Activated CD4-positive, alpha-beta memory T cell treated with anti-CD3 and anti-CD28 coated beads for 36 hours (primary cell): ENCODE data around the gene TUBGCP2. TPM values are rescaled to one million over a fixed set of nuclear protein-coding genes. Genes with fewer than 3 reads are reported as not detected.

Experiments used
- CTCF ChIA-PET: fragments of 350-600 bp; sonication (Branson Sonifier 250); formaldehyde crosslinking; loops from one replicate; lab custom pipeline; 2021; ENCODE audit warnings: antibody characterized with exemption, inconsistent platforms; lab: Charles Lee
- POLR2A ChIA-PET: fragments of 350-600 bp; sonication (Branson Sonifier 250); formaldehyde crosslinking; loops from one replicate; lab custom pipeline; 2021; ENCODE audit warnings: antibody characterized with exemption; lab: Charles Lee
- DNase-seq: peaks from one replicate; pipeline ENCODE4 v3.0.0-alpha.2; 2020
- H3K27ac Mint-ChIP-seq: one replicate; pipeline ENCODE4 v1.8.0; 2021; ENCODE audit warnings: mixed read lengths
- H3K27me3 Mint-ChIP-seq: one replicate; pipeline ENCODE4 v1.8.0; 2021; ENCODE audit warnings: mixed read lengths
- H3K36me3 Mint-ChIP-seq: one replicate; pipeline ENCODE4 v1.8.0; 2021; ENCODE audit warnings: mixed read lengths
- H3K4me1 Mint-ChIP-seq: one replicate; pipeline ENCODE4 v1.8.0; 2021; ENCODE audit warnings: low read depth, mixed read lengths
- H3K4me3 Mint-ChIP-seq: one replicate; pipeline ENCODE4 v1.8.0; 2021; ENCODE audit warnings: mild to moderate bottlenecking, mixed read lengths
- H3K9me3 Mint-ChIP-seq: one replicate; pipeline ENCODE4 v1.8.0; 2021; ENCODE audit warnings: mixed read lengths
- intact Hi-C: fragments of 100-400 bp; cut with micrococcal nuclease; formaldehyde crosslinking; loops from one replicate; pipeline ENCODE4 v1.15.1; 2023
- total RNA-seq, 2 experiments: library from RNA; stranded (reverse); gene quantifications; one replicate each; pipeline ENCODE4 v1.2.3, GENCODE V29; 2021

TUBGCP2 gene
- 10 to 100 TPM; 54.5 to 59.1 TPM for total RNA-seq

GRCh38 chr10:133308421-133309099 is at the start of gene TUBGCP2, which contains the start of gene ZNF511:
Gene TUBGCP2, minus strand, starts transcription at chr10:133308872. Its CDS starts 5,931 bp downstream, at chr10:133302941.
Gene ZNF511, plus strand, starts transcription at chr10:133308914. Its CDS starts 30 bp downstream, at chr10:133308944.
- Mint-ChIP-seq H3K27me3 (no peaks in the 10 kb centered on the region), H3K27ac (peak within 1 kb of the TSS; percentile 97), H3K36me3 (peaks cover 14% of the 10 kb centered on the region), H3K9me3 (no peaks in the 10 kb centered on the region), H3K4me3 (peak within 1 kb of the TSS; percentile 97), H3K4me1 (peaks cover 30% of the 10 kb centered on the region)
- POLR2A ChIA-PET: interaction anchor here (0.9 to 1.7 kb wide), 4 partner anchors 30 to 167 kb away, joined by 3 to 7 read pairs (median 6); no protein-coding TSS in a partner anchor
- CTCF ChIA-PET: interaction anchor here (0.6 to 2.2 kb wide), 19 partner anchors 13 to 308 kb away, joined by 3 to 18 read pairs (median 5); partner anchors contain the start of gene ADAM8
- intact Hi-C loops: loop anchor here (1.0 to 5.0 kb wide), 7 partner anchors 33 to 976 kb away; partner anchors contain the start of genes FUOM, LRRC27 and PAOX
- peak; percentile 91 for DNase-seq

- H3K36me3 Mint-ChIP-seq: peaks cover 9% of the 10 kb centered on the region
- no peaks in the 10 kb centered on the region for H3K9me3 Mint-ChIP-seq
- POLR2A ChIA-PET: interaction anchor here (1.0 to 1.2 kb wide), 3 partner anchors 9 to 82 kb away, joined by 3 to 5 read pairs (median 4); no protein-coding TSS in a partner anchor
- H3K27me3 Mint-ChIP-seq: no peaks in the 10 kb centered on the region
- H3K4me1 Mint-ChIP-seq: peaks cover 3% of the 10 kb centered on the region
- H3K27ac Mint-ChIP-seq: peak within 1 kb of the TSS; percentile 69
- peak within 1 kb of the TSS; percentile 78 for H3K4me3 Mint-ChIP-seq
- CTCF ChIA-PET: interaction anchor here (1.0 kb wide), 1 partner anchor 28 kb away, joined by 7 read pairs; no protein-coding TSS in a partner anchor
- intact Hi-C loops: loop anchor here (2.0 to 5.0 kb wide), 3 partner anchors 15 to 50 kb away; partner anchors contain the start of genes ECHS1, MTG1, TUBGCP2 and ZNF511
- peak; percentile 82 for DNase-seq
These were observed 48.9 kb upstream of the TUBGCP2 start, which contains the start of gene FUOM for GRCh38 chr10:133357285-133358161. Gene FUOM, minus strand, starts transcription at chr10:133358019. Its CDS starts 12 bp downstream, at chr10:133358007.

- Mint-ChIP-seq H3K27me3 (no peaks in the 10 kb centered on the region), H3K9me3 (no peaks in the 10 kb centered on the region), H3K4me3 (peak overlapping the region; percentile 78), H3K4me1 (peaks cover 3% of the 10 kb centered on the region), H3K36me3 (peaks cover 3% of the 10 kb centered on the region), H3K27ac (peak overlapping the region; percentile 69)
- CTCF ChIA-PET: interaction anchor here (1.0 kb wide), 1 partner anchor 27 kb away, joined by 7 read pairs; no protein-coding TSS in a partner anchor
- POLR2A ChIA-PET: interaction anchor here (1.2 kb wide), 1 partner anchor 8 kb away, joined by 4 read pairs; no protein-coding TSS in a partner anchor
- intact Hi-C loops: loop anchor here (5.0 kb wide), 2 partner anchors 36 to 49 kb away; partner anchors contain the start of genes MTG1, TUBGCP2 and ZNF511
- DNase-seq: no peak
These were observed 48.0 kb upstream of the TUBGCP2 start for GRCh38 chr10:133356549-133357284.

DNA sequence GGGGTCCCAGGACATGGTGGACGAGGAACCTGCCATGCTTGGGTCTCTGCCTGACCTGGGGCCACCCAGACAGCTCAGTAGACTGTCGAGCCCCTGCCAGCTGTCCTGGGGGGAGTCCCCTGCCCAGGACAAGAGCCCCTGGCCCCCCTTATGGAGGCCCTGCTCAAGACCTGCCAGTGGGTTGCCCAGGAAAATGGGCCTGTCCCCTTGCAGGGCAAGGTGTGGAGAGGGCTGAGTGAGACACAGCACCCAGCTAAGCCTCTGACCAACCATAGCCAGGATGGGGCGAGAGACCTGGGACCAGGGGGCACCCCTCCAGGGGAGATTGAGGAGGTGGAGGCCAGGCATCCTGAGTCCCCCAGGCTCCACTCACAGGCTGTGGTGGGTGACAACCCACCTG is 47.3 kb upstream of the TUBGCP2 start:
- ChIA-PET POLR2A (no interaction called here), CTCF (no interaction called here)
- H3K4me3 Mint-ChIP-seq: peak overlapping the region; percentile 65
- no peaks in the 10 kb centered on the region for H3K27me3 Mint-ChIP-seq
- intact Hi-C loops: loop anchor here (5.0 kb wide), 2 partner anchors 36 to 49 kb away; partner anchors contain the start of genes MTG1, TUBGCP2 and ZNF511
- peaks cover 3% of the 10 kb centered on the region for H3K4me1 Mint-ChIP-seq
- H3K9me3 Mint-ChIP-seq: no peaks in the 10 kb centered on the region
- H3K27ac Mint-ChIP-seq: no peak overlapping the region
- peaks cover 3% of the 10 kb centered on the region for H3K36me3 Mint-ChIP-seq
- DNase-seq: no peak

DNA sequence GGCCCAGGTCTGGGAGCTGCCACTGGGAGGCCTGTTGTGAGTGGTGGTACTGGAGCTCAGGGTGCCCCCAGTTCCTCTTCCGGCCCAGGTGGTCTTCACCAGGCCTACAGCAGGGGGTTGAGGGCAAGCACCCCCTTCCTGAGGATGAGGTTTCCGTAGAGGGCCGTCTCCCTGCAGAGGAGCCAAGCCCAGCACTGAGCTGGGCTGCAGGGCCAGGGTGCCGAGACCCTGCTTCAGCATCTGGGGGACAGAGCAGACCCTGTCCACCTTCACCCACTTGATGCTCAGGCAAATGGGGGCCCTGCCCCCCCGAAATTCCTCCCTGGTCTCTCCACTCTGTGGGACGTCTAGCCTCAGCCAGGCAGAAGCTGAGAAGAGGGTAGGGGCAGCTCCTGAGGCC is 46.6 kb upstream of the TUBGCP2 start:
- no peak for DNase-seq
- POLR2A ChIA-PET: no interaction called here

DNA sequence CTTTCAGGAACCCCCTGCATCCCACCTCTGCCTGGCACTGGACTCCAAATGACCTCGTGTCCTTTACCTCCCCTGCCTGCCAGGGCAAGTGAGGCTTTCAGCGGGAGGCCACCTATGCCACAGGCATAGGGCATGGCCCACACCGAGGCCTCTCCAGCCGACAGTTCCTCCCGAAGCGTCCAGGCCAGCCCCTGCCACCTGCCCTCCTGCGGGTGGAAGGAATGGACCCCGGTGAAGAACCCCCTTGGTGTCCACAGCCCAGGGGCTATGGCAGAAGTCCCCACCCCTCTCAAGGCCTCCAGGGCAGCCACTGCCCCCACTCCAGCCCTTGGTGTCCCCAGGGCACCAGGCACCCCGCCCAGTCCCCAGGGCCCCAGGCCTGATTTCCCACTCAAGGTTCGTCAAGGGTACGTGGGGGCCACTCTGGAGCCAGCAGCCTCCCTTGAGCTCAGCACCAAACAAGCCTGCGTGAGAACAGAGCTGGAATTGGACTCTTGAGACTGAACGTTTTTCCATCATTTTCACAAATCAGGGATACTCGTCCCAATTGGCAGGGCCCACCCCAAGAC is 46.1 kb upstream of the TUBGCP2 start:
- CTCF ChIA-PET: no interaction called here
- no peak overlapping the region for H3K4me3 Mint-ChIP-seq

More for the DNA sequence above, 46.6 kb upstream of the TUBGCP2 start:
- intact Hi-C loops: loop anchor here (5.0 kb wide), 2 partner anchors 37 to 48 kb away; partner anchors contain the start of genes MTG1, TUBGCP2 and ZNF511
- Mint-ChIP-seq H3K4me3 (no peak overlapping the region), H3K4me1 (peaks cover 3% of the 10 kb centered on the region), H3K27me3 (no peaks in the 10 kb centered on the region), H3K9me3 (no peaks in the 10 kb centered on the region), H3K27ac (no peak overlapping the region), H3K36me3 (peaks cover 3% of the 10 kb centered on the region)
- CTCF ChIA-PET: no interaction called here

DNA sequence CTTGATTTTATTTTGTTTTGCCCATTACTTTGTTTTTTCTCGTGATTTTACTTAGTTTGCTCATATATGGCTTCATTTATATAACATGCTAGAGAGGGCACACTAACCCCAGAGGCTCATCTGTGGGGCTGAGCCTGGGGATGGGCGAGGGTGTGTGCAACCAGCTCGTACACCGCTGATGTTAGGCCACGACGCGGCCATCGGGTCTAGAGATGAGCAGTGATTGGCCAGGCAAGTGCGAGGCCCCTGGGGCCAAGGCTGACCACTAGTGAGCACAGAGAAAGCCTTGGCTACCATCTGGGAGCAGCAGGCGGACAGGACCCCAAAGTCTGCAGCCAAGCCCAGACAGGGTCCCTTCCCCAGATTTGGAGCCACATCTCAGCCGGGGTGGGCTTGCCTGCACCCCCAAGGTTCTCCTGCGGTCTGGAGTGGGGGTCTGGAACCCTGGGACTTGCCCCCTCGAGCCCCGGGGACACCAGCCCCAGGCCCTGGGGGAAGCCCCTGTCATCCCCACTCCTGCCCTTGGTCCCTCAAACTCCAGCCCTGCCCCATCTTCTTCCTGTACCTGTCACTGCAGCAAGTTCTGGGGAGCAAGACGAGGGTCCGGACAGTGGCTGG is 45.4 kb upstream of the TUBGCP2 start:
- peaks cover 4% of the 10 kb centered on the region for H3K4me1 Mint-ChIP-seq
- intact Hi-C loops: no loop called here
- no peak for DNase-seq
- peaks cover 3% of the 10 kb centered on the region for H3K36me3 Mint-ChIP-seq
- ChIA-PET POLR2A (no interaction called here), CTCF (interaction anchor here (1.4 kb wide), 1 partner anchor 24 kb away, joined by 8 read pairs; no protein-coding TSS in a partner anchor)
- H3K9me3 Mint-ChIP-seq: no peaks in the 10 kb centered on the region
- peaks cover 3% of the 10 kb centered on the region for H3K27me3 Mint-ChIP-seq
- no peak overlapping the region for H3K27ac Mint-ChIP-seq
- H3K4me3 Mint-ChIP-seq: no peak overlapping the region

More for the DNA sequence above, 46.1 kb upstream of the TUBGCP2 start:
- H3K36me3 Mint-ChIP-seq: peaks cover 3% of the 10 kb centered on the region
- H3K9me3 Mint-ChIP-seq: no peaks in the 10 kb centered on the region
- H3K4me1 Mint-ChIP-seq: peaks cover 3% of the 10 kb centered on the region
- H3K27ac Mint-ChIP-seq: no peak overlapping the region
- intact Hi-C loops: loop anchor here (5.0 kb wide), 2 partner anchors 38 to 47 kb away; partner anchors contain the start of genes MTG1, TUBGCP2 and ZNF511
- no peaks in the 10 kb centered on the region for H3K27me3 Mint-ChIP-seq
- POLR2A ChIA-PET: no interaction called here
- no peak for DNase-seq

GRCh38 chr10:133353202-133353959 is 44.7 kb upstream of the TUBGCP2 start:
- ChIA-PET CTCF (interaction anchor here (1.4 kb wide), 1 partner anchor 24 kb away, joined by 8 read pairs; no protein-coding TSS in a partner anchor), POLR2A (no interaction called here)
- Mint-ChIP-seq H3K27ac (no peak overlapping the region), H3K9me3 (no peaks in the 10 kb centered on the region), H3K4me1 (peaks cover 7% of the 10 kb centered on the region), H3K27me3 (peaks cover 5% of the 10 kb centered on the region), H3K4me3 (no peak overlapping the region), H3K36me3 (peaks cover 3% of the 10 kb centered on the region)
- no peak for DNase-seq
- intact Hi-C loops: no loop called here

- peaks cover 5% of the 10 kb centered on the region for H3K27me3 Mint-ChIP-seq
- H3K27ac Mint-ChIP-seq: no peak overlapping the region
- intact Hi-C loops: no loop called here
- ChIA-PET CTCF (interaction anchor here (0.6 to 1.1 kb wide), 2 partner anchors 22 to 44 kb away, joined by 3 read pairs; no protein-coding TSS in a partner anchor), POLR2A (no interaction called here)
- no peaks in the 10 kb centered on the region for H3K9me3 Mint-ChIP-seq
- H3K4me1 Mint-ChIP-seq: peaks cover 7% of the 10 kb centered on the region
- H3K36me3 Mint-ChIP-seq: peaks cover 3% of the 10 kb centered on the region
- H3K4me3 Mint-ChIP-seq: no peak overlapping the region
- DNase-seq: no peak
These were observed 43.0 kb upstream of the TUBGCP2 start for GRCh38 chr10:133351408-133352318.
